Measurements from ENCODE around the gene KCNJ6.

DNA sequence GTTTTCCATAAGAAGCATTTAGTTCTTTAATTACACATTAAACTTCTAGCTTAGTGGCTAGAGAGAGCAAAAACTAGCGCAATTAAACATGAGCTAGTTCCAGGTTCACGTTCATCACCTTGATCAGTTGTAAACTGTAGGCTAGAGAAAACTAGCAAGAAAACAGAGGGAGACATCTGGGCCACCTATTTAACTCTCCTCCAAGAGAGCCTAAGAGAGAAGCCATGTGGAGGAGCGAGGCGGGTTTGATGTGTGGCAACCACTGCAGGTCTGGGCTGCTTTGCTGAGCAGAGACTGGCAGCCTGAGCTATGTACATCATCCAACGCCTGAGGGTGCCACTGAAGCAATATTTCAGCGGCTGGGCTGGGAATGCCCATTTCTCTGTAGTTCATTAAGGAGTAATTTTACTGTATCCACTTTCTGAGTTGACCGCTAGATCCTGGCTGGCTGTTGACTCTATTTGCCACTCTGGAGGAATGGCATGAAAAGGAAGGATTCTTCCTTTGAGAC, 296.7 kb downstream of the KCNJ6 start:
- TF ChIP-seq ELF4 (IDR thresholded peaks at IDR 0.05): no peak
- no peak for TF ChIP-seq TARDBP (IDR thresholded peaks at IDR 0.05)
- TF ChIP-seq NFRKB (IDR thresholded peaks at IDR 0.05): no peak
- no peak for TF ChIP-seq FOXM1 (IDR thresholded peaks at IDR 0.05; ENCODE audit: borderline replicate concordance)
- TF ChIP-seq, protein P1, sequence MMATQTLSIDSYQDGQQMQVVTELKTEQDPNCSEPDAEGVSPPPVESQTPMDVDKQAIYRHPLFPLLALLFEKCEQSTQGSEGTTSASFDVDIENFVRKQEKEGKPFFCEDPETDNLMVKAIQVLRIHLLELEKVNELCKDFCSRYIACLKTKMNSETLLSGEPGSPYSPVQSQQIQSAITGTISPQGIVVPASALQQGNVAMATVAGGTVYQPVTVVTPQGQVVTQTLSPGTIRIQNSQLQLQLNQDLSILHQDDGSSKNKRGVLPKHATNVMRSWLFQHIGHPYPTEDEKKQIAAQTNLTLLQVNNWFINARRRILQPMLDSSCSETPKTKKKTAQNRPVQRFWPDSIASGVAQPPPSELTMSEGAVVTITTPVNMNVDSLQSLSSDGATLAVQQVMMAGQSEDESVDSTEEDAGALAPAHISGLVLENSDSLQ (IDR thresholded peaks at IDR 0.05): no peak
- no peak for TF ChIP-seq SP1 (IDR thresholded peaks at IDR 0.05)
- TF ChIP-seq FOXA1 (IDR thresholded peaks at IDR 0.05): no peak
- no peak for TF ChIP-seq HDGF (IDR thresholded peaks at IDR 0.05; ENCODE audit: borderline replicate concordance)
- no peak for TF ChIP-seq SUZ12 (IDR thresholded peaks at IDR 0.05)
- no peak for TF ChIP-seq ARNT (IDR thresholded peaks at IDR 0.05)
- no peak for TF ChIP-seq BHLHE40 (IDR thresholded peaks at IDR 0.05; ENCODE audit: borderline replicate concordance)
- no peak for TF ChIP-seq L3MBTL2 (conservative IDR thresholded peaks at IDR 0.05)
- no peak for TF ChIP-seq ZNF384 (IDR thresholded peaks at IDR 0.05)
- no peak for TF ChIP-seq FOXK2 (IDR thresholded peaks at IDR 0.05)

Measured in HEK293T (cell line).